H1 (cell line): Measurements from ENCODE around the gene CDC123. TPM values are rescaled to one million over a fixed set of nuclear protein-coding genes. Genes with fewer than 3 reads are reported as not detected.

Source experiments
- CHD7 ChIP-seq: fragments of 300-600 bp; sonication (generic); IDR thresholded peaks from 2 replicates; pipeline ENCODE4 v1.7.1; 2012; ENCODE audit warnings: low read length, moderate library complexity, mild to moderate bottlenecking, inconsistent platforms; ENCODE audit not compliant: insufficient replicate concordance
- polyA plus RNA-seq, 7 experiments: library from polyadenylated mRNA; depleted of rRNA in 3 of 7; stranded (reverse) in 5 of 7; unstranded in 2 of 7; fragments of >200 nt in 5 of 7; fragments of 200-250 nt in 2 of 7; gene quantifications; 1 replicate in 5 of 7; 2 replicates in 1 of 7; 4 replicates in 1 of 7; pipeline versions ENCODE4 v1.2.1 to v1.2.3, GENCODE V29; 2011 to 2013; ENCODE audit warnings: missing spikeins in 2 of 7, mixed read lengths in 2 of 7
- total RNA-seq: library from RNA; stranded (reverse); fragmentation: NEBNext Ultra II Directional; extraction: Animal tissue kit (Norgen Biotek cat#: 25700); gene quantifications from 2 replicates; pipeline ENCODE4 v1.2.1, GENCODE V29; 2021

The CDC123 gene
- total and polyA plus RNA-seq, 2 of the 8 experiments (the other 6 are each of a cell fraction or from before 2014, with no cell fraction given): 115 to 202 TPM

DNA sequence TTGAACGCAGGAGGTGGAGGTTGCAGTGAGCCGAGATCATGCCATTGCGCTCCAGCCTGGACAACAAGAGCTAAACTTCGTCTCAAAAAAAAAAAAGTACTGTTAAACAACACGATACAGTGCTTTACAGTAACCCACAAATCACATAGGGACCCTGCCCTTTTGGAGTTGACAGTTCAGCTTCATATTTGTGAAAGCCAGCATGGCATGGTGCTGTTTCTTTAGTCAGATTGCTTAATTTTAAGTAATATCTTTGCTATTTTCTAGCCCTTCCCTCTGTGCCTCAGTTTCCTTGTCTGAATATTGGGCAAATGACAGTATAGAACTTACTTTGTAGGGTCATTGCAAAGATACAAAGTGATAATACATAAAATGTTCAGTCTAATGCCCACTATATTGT is 4.9 kb downstream of the CDC123 start (continued):
- no peak for TF ChIP-seq CHD7
